ENCODE data around the gene HDAC11.
A peak's percentile ranks its signal among the peaks of the same experiment; 100 is the strongest.
"Not testable (repeated sequence)": the region's sequence is repeated elsewhere in the genome, so short reads cannot be mapped to it uniquely, and the experiment has no call there.

The HDAC11 gene

DNA sequence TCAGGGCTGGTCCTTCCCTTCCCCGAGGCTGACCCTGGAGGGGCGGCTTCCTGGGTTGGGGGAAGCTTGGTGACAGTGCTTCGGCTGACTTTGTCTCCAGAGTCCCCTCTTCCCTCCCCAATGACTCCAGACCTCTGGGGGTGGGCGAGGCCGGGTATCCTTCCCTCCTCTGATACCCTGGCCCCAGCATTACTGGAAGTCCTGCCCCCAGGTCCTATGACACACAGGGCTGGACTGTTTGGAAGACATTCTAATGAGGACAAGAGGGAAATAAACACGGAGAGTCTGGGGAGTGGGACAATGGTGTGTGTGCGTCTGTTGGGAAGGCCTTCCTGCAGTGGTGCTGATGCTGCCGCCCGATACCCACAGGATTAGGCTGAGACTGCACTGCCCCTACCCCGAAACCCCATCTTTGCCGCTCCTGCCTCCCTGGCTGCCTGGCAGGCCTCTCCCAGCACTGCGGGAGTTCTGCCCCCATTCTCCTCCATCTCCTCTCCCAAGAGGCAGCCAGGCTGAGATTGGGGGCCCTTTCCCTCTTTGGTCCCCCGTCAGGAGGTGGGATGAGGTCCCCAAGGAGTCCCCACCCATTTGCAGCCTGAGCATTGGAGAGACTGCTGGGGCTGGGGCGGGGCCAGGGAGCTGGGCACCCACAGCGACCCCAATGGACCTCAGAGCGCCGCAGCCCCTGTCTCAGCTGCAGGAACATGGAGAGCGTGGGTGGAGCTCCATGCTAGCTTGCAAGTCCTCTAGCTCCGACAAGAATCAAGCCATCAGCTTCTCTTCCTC lies 39.1 kb downstream of the HDAC11 start:
- TF ChIP-seq, protein P1, sequence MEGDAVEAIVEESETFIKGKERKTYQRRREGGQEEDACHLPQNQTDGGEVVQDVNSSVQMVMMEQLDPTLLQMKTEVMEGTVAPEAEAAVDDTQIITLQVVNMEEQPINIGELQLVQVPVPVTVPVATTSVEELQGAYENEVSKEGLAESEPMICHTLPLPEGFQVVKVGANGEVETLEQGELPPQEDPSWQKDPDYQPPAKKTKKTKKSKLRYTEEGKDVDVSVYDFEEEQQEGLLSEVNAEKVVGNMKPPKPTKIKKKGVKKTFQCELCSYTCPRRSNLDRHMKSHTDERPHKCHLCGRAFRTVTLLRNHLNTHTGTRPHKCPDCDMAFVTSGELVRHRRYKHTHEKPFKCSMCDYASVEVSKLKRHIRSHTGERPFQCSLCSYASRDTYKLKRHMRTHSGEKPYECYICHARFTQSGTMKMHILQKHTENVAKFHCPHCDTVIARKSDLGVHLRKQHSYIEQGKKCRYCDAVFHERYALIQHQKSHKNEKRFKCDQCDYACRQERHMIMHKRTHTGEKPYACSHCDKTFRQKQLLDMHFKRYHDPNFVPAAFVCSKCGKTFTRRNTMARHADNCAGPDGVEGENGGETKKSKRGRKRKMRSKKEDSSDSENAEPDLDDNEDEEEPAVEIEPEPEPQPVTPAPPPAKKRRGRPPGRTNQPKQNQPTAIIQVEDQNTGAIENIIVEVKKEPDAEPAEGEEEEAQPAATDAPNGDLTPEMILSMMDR (conservative IDR thresholded peaks at IDR 0.05), result no peak
- H3K27ac ChIP-seq, result no peak overlapping the region

DNA sequence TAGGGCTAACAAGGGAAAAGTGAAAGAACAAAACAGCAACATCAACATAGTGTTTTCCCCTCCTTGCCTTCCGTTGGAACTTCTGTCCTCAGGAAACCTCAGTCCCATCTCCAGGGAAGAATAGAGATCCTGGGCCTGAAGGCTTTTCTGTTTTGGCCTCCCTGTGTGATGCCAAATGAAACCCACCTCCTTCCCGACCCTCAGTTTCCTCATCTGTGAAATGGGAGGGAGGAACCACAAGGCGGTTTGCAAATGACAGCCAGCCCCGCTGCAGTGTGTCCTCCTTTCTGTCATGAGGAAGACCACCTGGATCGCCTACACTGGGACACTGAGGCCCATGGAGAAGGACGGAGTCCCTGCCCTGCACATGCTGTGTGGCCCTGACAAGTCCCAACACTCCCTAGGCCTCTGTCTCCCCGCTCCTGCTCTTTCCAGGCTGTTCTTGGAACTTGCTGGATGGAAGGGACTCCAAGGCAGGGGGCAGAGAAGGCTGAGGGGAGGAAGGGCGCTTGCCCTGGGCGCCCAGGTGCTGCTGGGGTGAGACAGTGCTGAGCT lies 40.3 kb downstream of the HDAC11 start:
- no peak overlapping the region for H3K27ac ChIP-seq
- TF ChIP-seq, protein P1 (conservative IDR thresholded peaks at IDR 0.05), result no peak

DNA sequence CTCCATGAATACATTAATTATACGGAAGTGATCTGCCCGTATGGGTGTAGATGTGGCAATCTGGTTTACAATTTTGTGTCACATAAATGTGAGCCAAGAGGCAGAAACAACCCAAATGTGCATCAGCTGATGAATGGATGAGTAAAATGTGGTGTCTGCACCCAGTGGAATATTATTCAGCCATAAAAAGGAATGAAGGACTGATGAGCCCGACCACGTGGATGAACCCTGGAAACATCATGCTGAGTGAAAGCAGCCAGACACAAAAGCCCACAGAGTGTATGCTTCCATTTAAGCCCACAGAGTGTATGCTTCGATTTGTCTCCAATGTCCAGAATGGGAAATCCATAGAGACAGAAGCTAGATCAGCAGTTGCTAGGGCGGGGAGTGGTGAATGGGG lies 41.2 kb downstream of the HDAC11 start:
- TF ChIP-seq, protein P1 (conservative IDR thresholded peaks at IDR 0.05), result no peak

DNA sequence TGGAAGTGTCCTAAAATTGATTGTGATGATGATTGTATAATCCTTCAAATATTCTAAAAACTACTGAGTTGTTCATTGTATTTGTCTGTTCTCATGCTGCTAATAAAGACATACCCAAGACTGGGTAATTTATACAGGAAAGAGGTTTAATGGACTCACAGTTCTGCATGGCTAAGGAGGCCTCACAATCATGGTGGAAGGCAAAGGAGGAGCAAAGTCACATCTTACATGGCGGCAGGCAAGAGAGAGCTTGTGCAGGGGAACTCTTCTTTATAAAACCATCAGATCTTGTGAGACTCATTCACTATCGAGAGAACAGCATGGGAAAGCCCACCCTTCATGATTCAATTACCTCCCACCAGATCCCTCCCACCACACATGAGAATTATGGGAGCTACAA lies 41.6 kb downstream of the HDAC11 start:
- not testable (repeated sequence) for H3K27ac ChIP-seq

More for the DNA sequence above, 41.2 kb downstream of the HDAC11 start:
- H3K27ac ChIP-seq, result no peak overlapping the region

DNA sequence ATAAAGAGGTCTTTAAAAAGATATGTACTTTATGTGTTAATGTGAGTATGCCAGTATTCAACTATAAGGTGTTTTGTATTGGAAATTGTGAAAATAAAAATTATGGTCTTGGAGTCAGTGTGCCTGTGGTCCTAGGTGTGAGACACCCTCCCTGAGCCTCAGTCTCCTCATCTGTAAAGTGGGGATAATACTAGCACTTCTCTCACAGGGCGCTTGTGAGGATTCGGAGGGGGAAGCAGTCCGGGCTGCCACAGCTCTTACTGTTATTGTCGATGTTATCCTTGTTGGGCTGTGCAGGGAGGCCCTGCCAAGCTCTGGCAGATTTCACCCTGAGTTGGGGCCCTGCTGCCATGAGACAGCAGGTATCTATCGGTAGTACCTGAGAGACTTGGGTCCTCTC lies 42.1 kb downstream of the HDAC11 start:
- H3K27ac ChIP-seq, result no peak overlapping the region
- TF ChIP-seq, protein P1 (conservative IDR thresholded peaks at IDR 0.05), result no peak

DNA sequence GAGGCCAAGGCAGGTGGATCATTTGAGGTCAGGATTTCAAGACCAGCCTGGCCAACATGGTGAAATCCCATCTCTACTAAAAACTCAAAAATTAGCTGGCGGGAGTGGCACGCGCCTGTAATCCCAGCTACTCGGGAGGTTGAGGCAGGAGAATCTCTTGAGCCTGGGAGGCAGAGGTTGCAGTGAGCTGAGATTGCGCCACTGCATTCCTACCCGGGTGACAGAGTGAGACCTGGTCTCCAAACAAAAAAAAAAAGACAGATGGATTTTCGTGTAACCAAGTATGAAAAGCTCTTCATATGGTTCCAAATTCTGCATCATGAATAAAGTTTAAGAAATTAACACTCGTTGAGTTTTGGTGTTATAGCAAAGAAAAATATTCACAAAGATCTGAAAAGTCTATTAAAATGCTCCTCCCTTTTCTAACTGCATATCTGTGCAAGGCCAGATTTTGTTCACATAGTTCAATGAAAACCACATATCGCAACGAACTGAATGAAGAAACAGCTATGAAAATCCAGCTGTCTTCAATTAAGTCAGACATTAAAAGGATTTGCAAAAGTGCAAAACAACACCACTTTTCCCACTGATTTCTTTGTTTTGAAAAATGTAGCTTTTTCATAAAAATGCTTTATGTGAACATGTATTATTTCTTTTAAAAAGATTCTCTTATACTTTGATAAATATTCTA lies 45.0 kb downstream of the HDAC11 start:
- peak overlapping the region; percentile 47; the same call in 1 of the 2 replicates for H3K27ac ChIP-seq
- TF ChIP-seq, protein P1 (conservative IDR thresholded peaks at IDR 0.05), result no peak

DNA sequence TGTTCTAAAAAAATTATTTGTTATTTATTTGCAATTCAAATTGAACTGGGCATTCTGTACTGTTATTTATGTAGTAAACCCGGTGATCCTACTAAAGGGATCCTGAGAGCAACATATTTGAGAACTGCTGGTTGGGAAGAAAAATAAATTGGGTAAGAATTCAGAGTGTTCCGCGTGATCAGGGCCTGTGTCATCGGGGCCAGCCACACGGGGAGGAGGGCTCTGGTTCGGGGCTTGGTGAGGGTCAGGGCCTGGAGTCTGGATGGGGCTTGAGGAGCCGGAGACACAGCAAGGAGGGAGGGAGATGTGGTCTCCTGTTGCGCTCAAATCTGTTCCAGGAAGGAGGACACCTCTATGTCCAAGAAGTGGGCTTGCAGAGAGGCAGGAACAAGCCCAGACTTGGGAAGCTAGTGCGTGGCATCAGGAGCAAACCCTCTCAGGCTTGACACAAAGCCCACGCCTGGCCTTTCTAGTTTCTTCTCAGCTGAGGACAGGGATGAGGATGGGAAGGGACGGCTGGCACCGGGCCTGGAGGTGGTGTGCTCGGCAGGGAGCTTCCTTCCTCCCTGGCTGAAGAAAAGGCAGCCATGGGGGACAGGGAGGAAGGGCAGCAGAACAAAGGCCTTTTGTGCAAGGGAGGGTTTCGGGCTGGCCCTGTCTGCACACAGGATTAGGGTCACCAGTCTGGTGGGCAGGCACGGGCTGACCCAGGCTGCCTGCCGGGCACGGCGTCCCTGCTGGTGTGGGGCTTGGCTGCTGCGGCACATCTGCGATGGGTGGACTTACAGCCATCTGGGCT lies 45.9 kb downstream of the HDAC11 start:
- peak overlapping the region; percentile 34; the same call in 1 of the 2 replicates for H3K27ac ChIP-seq
- TF ChIP-seq, protein P1 (conservative IDR thresholded peaks at IDR 0.05), result no peak

All from VCaP (cell line).